H9 (cell line): ENCODE results near the gene INPP4A. TPM values are rescaled to one million over a fixed set of nuclear protein-coding genes. Genes with fewer than 3 reads are reported as not detected.

ENCODE experiments used
- DNase-seq: peaks from one replicate; pipeline ENCODE4 v3.0.0-alpha.2; 2017
- H2AFZ ChIP-seq: one replicate; pipeline ENCODE4 v1.6.1; 2013; ENCODE audit warnings: mild to moderate bottlenecking, low read length, control low read depth, moderate library complexity
- H2AK5ac ChIP-seq: 2 replicates; pipeline ENCODE4 v1.6.1; 2013; ENCODE audit warnings: low read length, control low read depth, mixed read lengths; ENCODE audit not compliant: insufficient read length
- H2BK120ac ChIP-seq: one replicate; pipeline ENCODE4 v1.6.1; 2013; ENCODE audit warnings: low read depth, mild to moderate bottlenecking, low read length, control low read depth, inconsistent platforms; ENCODE audit not compliant: poor library complexity, severe bottlenecking
- H2BK12ac ChIP-seq: 2 replicates; pipeline ENCODE4 v1.6.1; 2013; ENCODE audit warnings: low read length, control low read depth, mixed read lengths, low read depth; ENCODE audit not compliant: insufficient read length
- H2BK15ac ChIP-seq: 2 replicates; pipeline ENCODE4 v1.6.1; 2013; ENCODE audit warnings: low read depth, low read length, control low read depth
- H2BK20ac ChIP-seq: one replicate; pipeline ENCODE4 v1.6.1; 2013; ENCODE audit warnings: low read depth, mild to moderate bottlenecking, low read length, control low read depth, inconsistent platforms; ENCODE audit not compliant: poor library complexity, severe bottlenecking
- H2BK5ac ChIP-seq: 2 replicates; pipeline ENCODE4 v1.6.1; 2013; ENCODE audit warnings: low read length, control low read depth, mixed read lengths; ENCODE audit not compliant: insufficient read length
- H3K14ac ChIP-seq: 2 replicates; pipeline ENCODE4 v1.6.1; 2013; ENCODE audit warnings: low read length, control low read depth; ENCODE audit not compliant: insufficient read depth
- H3K18ac ChIP-seq: 2 replicates; pipeline ENCODE4 v1.6.1; 2013; ENCODE audit warnings: low read depth, mild to moderate bottlenecking, mixed read lengths, low read length, control low read depth; ENCODE audit not compliant: insufficient read length
- H3K23ac ChIP-seq: 2 replicates; pipeline ENCODE4 v1.6.1; 2013; ENCODE audit warnings: low read length, control low read depth, mixed read lengths, low read depth; ENCODE audit not compliant: insufficient read length
- H3K23me2 ChIP-seq: 2 replicates; pipeline ENCODE4 v1.6.1; 2013; ENCODE audit warnings: low read depth, mild to moderate bottlenecking, mixed read lengths, low read length, control low read depth; ENCODE audit not compliant: insufficient read length, poor library complexity, severe bottlenecking
- H3K27ac ChIP-seq: 2 replicates; pipeline ENCODE4 v1.5.1; 2013; ENCODE audit warnings: low read length, control low read depth, mixed read lengths, low read depth; ENCODE audit not compliant: insufficient read length
- H3K27me3 ChIP-seq: 2 replicates; pipeline ENCODE4 v1.6.1; 2013; ENCODE audit warnings: low read length, control low read depth, inconsistent platforms; ENCODE audit not compliant: insufficient read depth
- H3K4ac ChIP-seq: 2 replicates; pipeline ENCODE4 v1.6.1; 2013; ENCODE audit warnings: low read depth, mild to moderate bottlenecking, control low read depth, inconsistent platforms, low read length, moderate library complexity
- H3K4me1 ChIP-seq: 2 replicates; pipeline ENCODE4 v1.6.1; 2013; ENCODE audit warnings: low read length, control low read depth, inconsistent platforms; ENCODE audit not compliant: insufficient read depth
- H3K4me2 ChIP-seq: 2 replicates; pipeline ENCODE4 v1.6.1; 2013; ENCODE audit warnings: low read length, control low read depth, mixed read lengths; ENCODE audit not compliant: insufficient read length, insufficient read depth
- H3K56ac ChIP-seq: 2 replicates; pipeline ENCODE4 v1.6.1; 2013; ENCODE audit warnings: low read depth, mild to moderate bottlenecking, mixed read lengths, low read length, control low read depth; ENCODE audit not compliant: insufficient read length
- H3K79me1 ChIP-seq: 2 replicates; pipeline ENCODE4 v1.6.1; 2013; ENCODE audit warnings: low read depth, mild to moderate bottlenecking, moderate library complexity, low read length, control low read depth, inconsistent platforms; ENCODE audit not compliant: insufficient read depth, poor library complexity, severe bottlenecking
- H3K79me2 ChIP-seq: 2 replicates; pipeline ENCODE4 v1.6.1; 2013; ENCODE audit warnings: low read length, control low read depth, inconsistent platforms; ENCODE audit not compliant: insufficient read depth
- H3K9ac ChIP-seq: 2 replicates; pipeline ENCODE4 v1.6.1; 2013; ENCODE audit warnings: low read length, control low read depth, mixed read lengths; ENCODE audit not compliant: insufficient read length; ENCODE audit errors: extremely low read depth
- H3K9me3 ChIP-seq: one replicate; pipeline ENCODE4 v1.6.1; 2013; ENCODE audit warnings: low read depth, low read length, inconsistent platforms; ENCODE audit not compliant: control insufficient read depth
- H3T11ph ChIP-seq: one replicate; pipeline ENCODE4 v1.6.1; 2013; ENCODE audit warnings: mild to moderate bottlenecking, low read length, control low read depth, inconsistent platforms
- H4K20me1 ChIP-seq: one replicate; pipeline ENCODE4 v1.6.1; 2013; ENCODE audit not compliant: control insufficient read depth, insufficient read length, insufficient read depth
- H4K5ac ChIP-seq: 2 replicates; pipeline ENCODE4 v1.6.1; 2013; ENCODE audit warnings: low read depth, mild to moderate bottlenecking, mixed read lengths, low read length, control low read depth; ENCODE audit not compliant: insufficient read length
- H4K8ac ChIP-seq: replicated peaks from 2 replicates; pipeline ENCODE4 v1.6.1; 2013; ENCODE audit warnings: low read length, control low read depth, mixed read lengths, low read depth; ENCODE audit not compliant: insufficient read length
- H4K91ac ChIP-seq: 2 replicates; pipeline ENCODE4 v1.6.1; 2013; ENCODE audit warnings: low read depth, mild to moderate bottlenecking, moderate library complexity, mixed read lengths, low read length, control low read depth; ENCODE audit not compliant: insufficient read length
- H3K27ac Mint-ChIP-seq, 3 experiments: 2 replicates in 2 of 3; 3 replicates in 1 of 3; pipeline ENCODE4 v1.8.0; 2020 to 2021; ENCODE audit warnings: mixed read lengths in 3 of 3, mild to moderate bottlenecking in 1 of 3, moderate library complexity in 1 of 3
- H3K27me3 Mint-ChIP-seq: 2 replicates; pipeline ENCODE4 v1.8.0; 2021; ENCODE audit warnings: low read depth, mild to moderate bottlenecking, moderate library complexity, mixed read lengths
- H3K36me3 Mint-ChIP-seq, 3 experiments: 2 replicates in 2 of 3; 3 replicates in 1 of 3; pipeline ENCODE4 v1.8.0; 2020 to 2021; ENCODE audit warnings: low read depth in 3 of 3, mixed read lengths in 3 of 3; ENCODE audit not compliant: insufficient read depth in 1 of 3
- H3K4me1 Mint-ChIP-seq, 2 experiments: 2 replicates each; pipeline ENCODE4 v1.8.0; 2020; ENCODE audit warnings: mixed read lengths in 2 of 2
- H3K4me3 Mint-ChIP-seq, 2 experiments: 2 replicates in 1 of 2; 3 replicates in 1 of 2; pipeline ENCODE4 v1.8.0; 2020 to 2021; ENCODE audit warnings: mild to moderate bottlenecking in 2 of 2, mixed read lengths in 2 of 2, moderate library complexity in 1 of 2
- H3K9me3 Mint-ChIP-seq, 2 experiments: 2 replicates in 1 of 2; 3 replicates in 1 of 2; pipeline ENCODE4 v1.8.0; 2020; ENCODE audit warnings: mild to moderate bottlenecking in 2 of 2, mixed read lengths in 2 of 2, moderate library complexity in 1 of 2
- WGBS: extraction: QIAGEN DNeasy Blood & Tissue Kit; methylation state at CpG from one replicate; pipeline ENCODE4 v1.1.7; 2013; ENCODE audit warnings: missing lambda C conversion rate, low lambda C conversion rate, mixed read lengths; ENCODE audit not compliant: insufficient read length; ENCODE audit errors: extremely low coverage; 5-methylcytosine and 5-hydroxymethylcytosine counted together
- total RNA-seq: library from RNA; stranded (reverse); gene quantifications from 2 replicates; pipeline ENCODE4 v1.2.1, GENCODE V29; 2021
- TF ChIP-seq, protein P1 (sequence below): fragments of 200-600 bp; sonication (generic); conservative IDR thresholded peaks from 3 replicates; pipeline ENCODE4 v1.8.0; 2021; ENCODE audit warnings: antibody characterized with exemption, mild to moderate bottlenecking

INPP4A gene
- total RNA-seq, 1 experiment from 2014 or later = 55.2 TPM

DNA sequence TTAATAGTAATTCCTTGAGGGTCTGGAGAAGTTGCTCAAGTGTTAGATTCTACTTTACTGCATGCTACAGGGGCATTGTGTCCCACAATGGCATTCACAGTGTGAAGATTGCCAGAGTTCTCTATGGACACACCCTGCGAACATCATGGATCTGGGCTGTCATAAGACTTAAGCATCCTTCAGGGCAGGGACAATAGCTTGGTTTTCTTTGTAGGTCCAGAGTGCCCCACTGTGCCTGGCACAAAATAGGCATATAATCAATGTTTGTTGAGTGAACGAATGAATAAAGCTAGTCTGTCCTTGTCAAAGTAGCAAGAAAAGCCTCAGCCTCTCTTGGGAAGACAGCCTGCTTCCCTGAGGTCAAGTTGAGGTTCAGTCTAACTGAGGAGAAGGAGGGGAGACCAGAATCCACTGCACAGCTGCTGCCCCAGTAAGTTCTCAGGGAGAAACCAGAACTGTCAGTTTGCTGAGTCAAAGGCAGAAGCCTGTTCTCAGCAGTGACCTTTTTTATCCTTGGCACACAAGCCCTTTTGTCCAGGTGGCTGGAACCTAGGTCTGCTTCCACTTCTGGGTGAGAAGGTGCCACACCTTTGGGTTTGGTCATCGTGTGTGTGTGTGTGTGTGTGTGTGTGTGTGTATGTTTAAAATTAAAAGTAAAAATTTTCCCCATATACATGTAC, 15.0 kb downstream of the INPP4A start:
- Mint-ChIP-seq H3K27ac (peak overlapping the region in 2 of 3 experiments; percentile 62 to 67; a peak in 4 of 7 replicates), H3K36me3 (peaks cover 5 to 22% (median 21%) of the 10 kb centered on the region in 3 experiments), H3K4me3 (no peak overlapping the region), H3K4me1 (peaks cover 70 to 71% of the 10 kb centered on the region in 2 experiments), H3K9me3 (no peaks in the 10 kb centered on the region), H3K27me3 (no peaks in the 10 kb centered on the region)
- H3K9me3 ChIP-seq = no peaks in the 10 kb centered on the region
- no peak overlapping the region for H3K9ac ChIP-seq
- no peak overlapping the region for H3K4me2 ChIP-seq
- H2BK15ac ChIP-seq = no peak overlapping the region
- H2BK20ac ChIP-seq = no peak overlapping the region
- no CpG with 5 or more reads among the region's 3 CpGs for WGBS
- no peak overlapping the region for H3K27ac ChIP-seq
- H4K91ac ChIP-seq = no peak overlapping the region
- H4K8ac ChIP-seq = no peak overlapping the region
- H2AFZ ChIP-seq = no peak overlapping the region
- no peak overlapping the region for H3T11ph ChIP-seq
- H2BK5ac ChIP-seq = no peak overlapping the region
- H3K79me1 ChIP-seq = peaks cover 12% of the 10 kb centered on the region
- no peak for DNase-seq
- H4K5ac ChIP-seq = no peak overlapping the region
- H3K4ac ChIP-seq = no peak overlapping the region
- no peak overlapping the region for H2BK12ac ChIP-seq
- no peak overlapping the region for H3K56ac ChIP-seq
- H3K4me1 ChIP-seq = peaks cover 12% of the 10 kb centered on the region; the same call in 1 of the 2 replicates
- TF ChIP-seq, protein P1, sequence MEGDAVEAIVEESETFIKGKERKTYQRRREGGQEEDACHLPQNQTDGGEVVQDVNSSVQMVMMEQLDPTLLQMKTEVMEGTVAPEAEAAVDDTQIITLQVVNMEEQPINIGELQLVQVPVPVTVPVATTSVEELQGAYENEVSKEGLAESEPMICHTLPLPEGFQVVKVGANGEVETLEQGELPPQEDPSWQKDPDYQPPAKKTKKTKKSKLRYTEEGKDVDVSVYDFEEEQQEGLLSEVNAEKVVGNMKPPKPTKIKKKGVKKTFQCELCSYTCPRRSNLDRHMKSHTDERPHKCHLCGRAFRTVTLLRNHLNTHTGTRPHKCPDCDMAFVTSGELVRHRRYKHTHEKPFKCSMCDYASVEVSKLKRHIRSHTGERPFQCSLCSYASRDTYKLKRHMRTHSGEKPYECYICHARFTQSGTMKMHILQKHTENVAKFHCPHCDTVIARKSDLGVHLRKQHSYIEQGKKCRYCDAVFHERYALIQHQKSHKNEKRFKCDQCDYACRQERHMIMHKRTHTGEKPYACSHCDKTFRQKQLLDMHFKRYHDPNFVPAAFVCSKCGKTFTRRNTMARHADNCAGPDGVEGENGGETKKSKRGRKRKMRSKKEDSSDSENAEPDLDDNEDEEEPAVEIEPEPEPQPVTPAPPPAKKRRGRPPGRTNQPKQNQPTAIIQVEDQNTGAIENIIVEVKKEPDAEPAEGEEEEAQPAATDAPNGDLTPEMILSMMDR = no peak
- no peaks in the 10 kb centered on the region for H3K27me3 ChIP-seq
- no peak overlapping the region for H2BK120ac ChIP-seq
- no peak overlapping the region for H2AK5ac ChIP-seq
- H3K18ac ChIP-seq = no peak overlapping the region
- no peak overlapping the region for H3K23ac ChIP-seq
- peaks cover 7% of the 10 kb centered on the region; the same call in 1 of the 2 replicates for H3K79me2 ChIP-seq
- H4K20me1 ChIP-seq = no peaks in the 10 kb centered on the region
- H3K23me2 ChIP-seq = no peaks in the 10 kb centered on the region
- H3K14ac ChIP-seq = no peak overlapping the region
